GM19240 (cell line): ENCODE data around the gene NHLRC4.

ENCODE experiments used
- DNase-seq: peaks from one replicate; pipeline ENCODE4 v3.0.0; 2011; ENCODE audit warnings: low spot score; ENCODE audit not compliant: insufficient read length

NHLRC4 gene, protein sequence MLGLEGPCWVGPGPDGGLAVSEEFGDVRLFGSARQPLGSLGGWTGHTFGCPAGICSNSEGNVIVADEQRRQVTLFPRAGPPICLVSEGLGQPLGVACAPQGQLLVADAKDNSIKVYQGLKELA

DNA sequence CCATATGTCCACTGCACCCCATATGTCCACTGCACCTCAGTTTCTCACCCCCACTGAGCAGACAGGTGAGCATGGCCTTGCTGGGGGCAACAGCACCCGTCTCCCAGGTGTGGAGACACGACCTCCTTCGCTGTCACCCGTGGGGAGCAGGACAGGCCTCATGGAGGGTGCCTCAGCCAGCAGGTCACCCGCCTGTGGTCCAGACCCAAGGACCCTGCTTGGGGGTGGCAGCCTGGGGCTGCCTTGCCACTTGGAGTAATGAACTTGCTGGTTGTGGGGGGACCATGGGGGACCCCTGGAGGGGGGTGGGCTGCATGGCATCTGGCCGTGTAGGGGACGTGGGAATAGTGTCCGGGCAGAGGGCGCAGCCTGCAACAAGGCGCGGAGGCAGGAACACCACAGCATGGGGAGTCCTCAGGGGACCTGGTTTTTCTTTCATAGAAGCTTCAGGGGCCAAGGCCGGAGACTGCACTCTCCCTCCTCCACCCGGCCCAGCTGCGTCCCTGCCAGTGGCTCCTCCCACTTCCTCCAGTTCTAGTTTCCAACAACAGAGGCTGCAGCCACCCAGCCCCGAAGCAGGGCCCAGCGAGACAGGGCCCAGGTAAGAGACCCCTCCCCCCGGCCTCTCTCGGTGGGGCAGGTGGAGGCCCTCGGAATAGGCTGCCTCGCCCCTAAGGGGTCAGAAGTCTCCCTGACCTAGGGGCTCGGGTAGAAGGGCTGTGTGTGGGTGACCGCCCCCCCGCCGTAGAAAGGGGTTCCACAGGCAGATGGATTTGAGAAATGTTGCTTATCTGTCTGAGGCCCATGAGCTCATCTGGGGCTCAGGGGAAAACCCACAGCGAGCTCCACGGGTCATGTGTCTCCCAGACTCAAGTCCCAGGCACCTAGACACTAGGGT is at the start of gene NHLRC4:
Gene NHLRC4, plus strand, starts transcription at position 531 of the 898 bp plus-strand sequence. CDS start 1,043 bp downstream, outside the sequence.
- peak; percentile 99 for DNase-seq

DNA sequence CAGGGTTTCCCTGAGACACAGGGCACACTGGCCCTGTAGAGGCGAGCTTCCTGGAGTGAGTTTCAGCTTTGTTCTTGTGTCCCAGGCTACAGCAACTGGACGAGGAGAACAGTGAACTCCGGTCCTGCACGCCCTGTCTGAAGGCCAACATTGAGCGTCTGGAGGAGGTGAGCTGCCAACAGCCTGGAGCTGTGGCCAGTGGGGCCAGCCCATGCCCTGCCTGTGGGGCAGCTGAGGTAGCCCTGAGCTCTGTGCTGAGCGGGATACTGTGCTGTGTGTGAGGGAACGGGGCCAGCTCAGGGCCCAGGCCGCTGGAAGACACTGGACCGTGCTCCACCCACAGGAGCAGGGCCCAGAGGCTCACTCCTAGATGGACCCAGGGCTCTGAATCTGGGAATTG is 47.9 kb upstream of the NHLRC4 start:
- DNase-seq = no peak

DNA sequence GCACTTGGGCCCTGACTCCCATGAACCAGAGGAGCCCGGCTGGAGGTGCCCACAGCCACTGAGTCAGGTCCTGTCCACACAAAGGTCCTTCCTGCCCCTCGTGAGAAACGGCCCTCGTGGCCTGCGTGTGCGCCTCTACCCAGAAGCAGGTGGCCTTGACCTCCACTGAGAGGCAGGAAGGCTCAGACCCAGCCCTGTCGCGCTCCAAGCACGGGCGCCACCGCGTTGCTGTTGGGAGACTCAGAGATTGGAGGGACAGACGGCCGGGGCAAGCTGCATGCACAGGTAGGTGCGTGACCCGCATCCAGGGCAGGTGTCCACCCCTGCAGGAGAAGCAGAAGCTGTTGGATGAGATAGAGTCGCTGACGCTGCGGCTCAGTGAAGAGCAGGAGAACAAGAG is 47.4 kb upstream of the NHLRC4 start:
- DNase-seq = no peak

DNA sequence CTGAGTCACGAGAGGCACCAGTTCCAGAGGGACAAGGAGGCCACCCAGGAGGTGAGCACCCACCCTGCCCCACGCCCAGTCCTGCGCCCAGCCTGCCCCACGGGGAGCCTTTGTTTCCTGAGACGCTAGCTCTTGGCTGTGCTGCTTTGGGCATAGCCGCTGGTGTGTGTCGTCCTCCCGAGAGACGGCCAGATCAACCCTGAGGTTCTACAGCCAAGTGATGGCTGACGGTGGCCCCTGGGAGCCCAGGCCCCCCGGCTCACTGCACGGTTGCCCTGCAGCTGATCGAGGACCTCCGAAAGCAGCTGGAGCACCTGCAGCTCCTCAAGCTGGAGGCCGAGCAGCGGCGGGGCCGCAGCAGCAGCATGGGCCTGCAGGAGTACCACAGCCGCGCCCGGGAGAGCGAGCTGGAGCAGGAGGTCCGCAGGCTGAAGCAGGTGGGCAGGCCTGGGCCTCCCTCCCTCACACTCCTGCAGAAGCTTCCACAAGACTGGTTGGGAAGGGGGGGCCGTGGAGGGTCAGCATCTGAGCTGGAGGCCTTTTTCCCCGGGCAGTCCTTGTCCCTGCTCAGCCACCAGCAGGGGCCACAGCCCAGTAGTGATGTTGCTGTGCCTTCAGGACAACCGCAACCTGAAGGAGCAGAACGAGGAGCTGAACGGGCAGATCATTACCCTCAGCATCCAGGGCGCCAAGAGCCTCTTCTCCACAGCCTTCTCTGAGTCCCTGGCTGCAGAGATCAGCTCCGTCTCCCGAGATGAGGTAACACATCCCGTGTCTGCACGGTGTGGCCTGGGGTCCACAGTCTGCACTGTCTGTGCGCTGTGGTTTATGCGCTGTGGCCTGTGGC is 46.7 kb upstream of the NHLRC4 start:
- no peak for DNase-seq

DNA sequence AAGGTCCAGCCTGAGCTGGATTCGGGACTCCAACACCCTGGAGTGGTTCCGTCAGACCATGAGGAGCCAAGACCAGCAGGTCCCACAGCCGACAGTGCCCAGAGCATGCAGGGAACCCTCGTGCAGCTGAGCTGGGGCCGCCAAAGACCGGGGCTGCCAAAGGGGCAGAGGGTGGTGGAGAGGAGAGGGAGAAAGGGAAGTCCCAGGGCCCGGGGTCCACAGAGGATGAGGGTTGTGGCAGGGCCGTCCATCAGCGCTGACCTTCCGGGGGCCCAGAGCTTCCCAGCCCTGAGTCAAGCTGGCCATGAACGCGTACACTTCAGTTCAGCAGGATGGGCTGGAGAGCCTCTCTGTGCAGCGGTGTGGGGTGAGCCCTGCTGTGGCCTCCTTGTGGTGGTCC is 46.0 kb upstream of the NHLRC4 start:
- no peak for DNase-seq

DNA sequence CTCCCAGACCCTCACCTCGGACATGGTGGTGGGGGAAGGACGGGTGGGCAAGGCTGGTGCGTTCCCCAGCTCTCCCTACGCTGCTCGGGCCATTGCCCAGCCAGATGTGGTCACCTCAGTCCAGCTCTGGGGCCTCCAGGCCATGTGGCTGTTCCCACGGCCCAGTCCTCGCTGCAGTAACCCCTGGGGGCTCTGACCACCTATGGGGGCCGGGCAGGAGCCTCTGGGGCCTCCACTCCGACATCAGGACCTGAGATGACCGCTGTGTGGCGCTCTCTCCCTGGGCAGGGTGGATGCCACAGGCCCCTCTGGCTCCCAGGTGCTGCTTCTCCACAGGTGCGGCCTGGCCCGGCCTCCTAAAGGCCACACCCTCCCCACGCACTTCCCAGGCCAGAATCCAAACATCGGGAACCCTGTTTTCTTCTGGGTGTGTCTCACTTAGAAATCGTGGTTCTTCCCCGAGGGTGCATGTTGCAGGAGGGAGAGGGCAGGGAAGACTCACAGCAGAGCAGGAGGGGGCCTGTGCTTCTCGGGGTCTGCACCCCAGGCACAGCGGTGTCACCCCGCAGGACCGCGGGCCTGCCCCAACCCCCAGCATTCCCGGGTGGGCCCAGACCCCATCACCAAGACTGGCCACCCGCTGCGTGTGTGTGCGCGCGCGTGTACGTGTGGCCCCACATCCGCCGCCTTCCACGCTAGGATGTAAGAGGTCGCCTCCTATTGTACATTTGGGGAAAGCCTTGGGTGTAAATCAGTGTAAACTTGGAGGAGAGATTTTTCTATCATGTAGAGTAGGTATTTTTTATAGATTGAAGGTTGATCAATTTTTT is 45.2 kb upstream of the NHLRC4 start:
- no peak for DNase-seq

DNA sequence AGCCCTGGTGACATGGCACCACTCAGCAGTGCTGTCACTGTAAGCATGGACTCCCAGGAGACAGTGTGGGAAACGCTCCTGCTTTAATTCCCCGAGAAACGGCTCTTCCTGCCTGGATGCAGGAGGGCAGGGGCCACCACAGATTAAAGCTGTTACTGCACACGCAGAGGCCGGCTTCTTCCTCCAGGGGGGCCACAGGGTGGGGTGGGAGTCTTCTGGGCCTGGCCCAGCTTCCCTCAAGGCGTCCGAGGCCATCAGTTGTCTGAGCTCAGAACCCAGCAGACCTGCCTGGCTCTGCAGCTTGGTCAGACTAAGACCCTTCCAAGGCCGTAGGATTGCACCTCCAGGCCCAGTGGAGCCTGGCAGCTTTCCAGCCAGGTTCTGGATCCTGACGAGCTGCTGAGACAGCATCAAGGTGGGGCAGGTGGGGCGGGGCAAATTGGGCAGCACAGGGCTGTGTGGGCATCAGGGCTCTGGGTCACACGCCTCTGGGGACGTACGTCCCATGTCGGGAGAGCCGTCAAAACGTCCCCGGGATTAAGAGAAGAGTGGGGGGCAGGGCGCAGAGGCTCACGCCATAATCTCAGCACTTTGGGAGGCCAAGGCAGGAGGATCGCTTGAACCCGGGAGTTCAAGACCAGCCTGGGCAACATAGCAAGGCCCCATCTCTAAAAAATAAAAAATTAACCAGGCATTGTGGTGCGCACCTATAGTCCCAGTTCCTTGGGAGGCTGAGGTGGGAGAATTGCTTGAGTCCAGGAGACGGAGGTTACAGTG is 44.3 kb upstream of the NHLRC4 start:
- DNase-seq = no peak

DNA sequence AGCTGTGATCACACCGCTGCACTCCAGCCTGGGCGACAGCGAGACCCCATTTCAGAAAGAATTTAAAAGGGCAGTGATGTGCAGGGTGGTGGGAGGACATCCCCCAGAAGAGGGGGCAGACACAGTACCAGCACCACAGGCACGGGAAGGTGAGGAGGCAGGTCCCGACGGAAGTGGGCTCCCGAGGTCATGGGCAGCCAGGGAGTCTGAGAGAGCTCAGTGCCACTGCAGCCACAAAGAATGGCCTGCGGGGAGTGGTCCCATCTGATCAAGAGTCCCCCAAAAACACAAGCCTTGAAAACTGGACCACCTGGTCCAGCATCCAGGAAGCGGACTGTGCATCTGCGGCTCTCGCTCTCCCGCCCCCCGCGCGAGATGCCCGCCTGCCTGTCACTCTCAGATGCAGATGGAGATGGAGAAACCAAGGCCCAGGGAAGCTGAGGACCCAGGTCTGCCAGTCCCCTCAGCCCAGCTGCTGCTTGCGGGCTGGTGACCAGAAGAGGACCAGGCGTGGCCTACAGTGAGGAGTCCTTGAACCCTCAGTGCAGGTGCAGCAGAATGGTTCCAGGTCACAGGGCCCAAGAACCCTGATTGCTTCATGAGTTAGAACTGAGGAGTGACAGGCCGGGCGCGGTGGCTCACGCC is 43.6 kb upstream of the NHLRC4 start:
- DNase-seq = no peak

DNA sequence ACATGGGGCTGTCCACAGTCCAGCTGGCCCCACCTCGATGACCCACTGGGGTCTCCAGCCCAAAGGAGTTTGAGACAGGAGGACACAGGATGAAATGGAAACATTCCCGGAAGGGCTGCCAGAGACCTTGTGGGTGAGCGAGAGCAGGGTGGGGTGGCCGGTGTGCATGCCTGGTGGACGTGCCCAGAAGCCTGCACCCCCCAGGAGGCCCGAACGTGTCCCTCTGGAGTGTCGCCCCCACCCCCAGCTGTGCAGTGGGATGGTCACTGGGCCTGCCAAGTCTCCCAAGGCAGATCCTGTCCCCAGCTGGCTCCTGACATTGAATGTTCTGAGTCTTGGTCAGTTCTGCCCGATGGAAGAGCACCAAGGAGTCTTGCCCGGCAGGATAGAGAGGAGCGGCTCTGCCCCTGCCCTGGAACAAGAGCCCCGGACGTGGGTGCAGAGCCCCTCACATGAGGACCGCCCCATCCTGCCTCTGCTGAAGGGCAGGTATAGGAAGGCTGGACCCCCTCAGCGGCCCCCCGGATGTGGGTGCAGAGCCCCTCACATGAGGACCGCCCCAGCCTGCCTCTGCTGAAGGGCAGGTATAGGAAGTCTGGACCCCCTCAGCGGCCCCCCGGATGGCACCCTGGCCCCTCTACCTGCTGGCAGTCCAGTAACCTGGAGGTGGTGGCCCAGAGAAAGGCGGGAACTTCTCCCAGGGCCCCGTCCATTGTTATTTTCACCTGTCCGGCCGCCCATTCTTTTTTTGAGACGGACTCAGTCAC is 42.3 kb upstream of the NHLRC4 start:
- no peak for DNase-seq

DNA sequence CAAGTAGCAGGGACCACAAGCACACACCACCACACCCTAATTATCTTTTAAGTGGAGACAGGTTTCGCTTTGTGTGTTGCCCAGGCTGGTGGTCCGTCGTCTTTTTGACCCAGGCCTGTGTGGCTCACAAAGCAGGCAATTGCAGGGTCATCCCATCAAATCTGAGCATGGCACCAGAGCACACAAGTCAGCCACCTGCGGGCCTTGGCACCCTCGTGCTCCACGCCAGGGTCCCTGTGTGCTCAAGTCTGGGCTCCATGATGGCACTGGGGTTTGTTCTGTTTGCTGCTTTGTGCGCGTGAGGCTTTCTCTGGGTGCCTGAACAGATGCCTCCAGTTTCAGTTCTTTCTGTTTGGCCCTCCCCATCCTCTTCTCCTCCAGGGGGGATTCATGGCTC is 41.7 kb upstream of the NHLRC4 start:
- DNase-seq = no peak

DNA sequence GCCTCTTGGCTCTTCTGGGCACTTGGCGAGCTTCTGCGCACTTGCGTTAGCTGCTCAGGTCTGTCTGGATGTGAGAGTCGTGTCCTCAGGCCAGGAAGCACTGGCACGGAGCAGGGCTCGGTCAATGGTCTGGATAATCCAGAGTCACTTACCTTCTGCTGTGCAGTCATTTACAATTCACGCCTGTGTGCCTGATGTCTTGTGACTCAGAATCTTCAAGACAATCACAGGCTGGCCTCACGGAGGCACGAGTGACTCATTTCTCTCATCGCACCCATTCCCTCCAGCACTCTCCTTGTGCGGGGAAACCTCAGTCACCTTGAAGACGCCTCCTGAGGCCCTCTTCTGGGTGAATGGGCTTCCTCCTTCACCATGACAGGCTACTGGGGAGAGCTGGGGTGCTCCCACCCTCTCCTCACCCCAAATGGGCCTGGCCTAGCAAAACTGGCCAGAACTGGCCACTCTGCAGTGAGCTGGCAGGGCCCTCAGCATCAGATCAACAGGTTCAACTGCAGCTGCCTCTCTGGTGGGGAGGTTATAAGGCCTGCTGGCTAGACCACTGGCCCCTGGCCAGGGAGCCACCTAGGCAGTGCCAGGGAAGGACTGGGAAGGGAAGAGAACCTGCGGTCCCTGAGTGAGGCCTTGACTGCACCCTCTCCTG is 41.2 kb upstream of the NHLRC4 start:
- peak; percentile 54 for DNase-seq

DNA sequence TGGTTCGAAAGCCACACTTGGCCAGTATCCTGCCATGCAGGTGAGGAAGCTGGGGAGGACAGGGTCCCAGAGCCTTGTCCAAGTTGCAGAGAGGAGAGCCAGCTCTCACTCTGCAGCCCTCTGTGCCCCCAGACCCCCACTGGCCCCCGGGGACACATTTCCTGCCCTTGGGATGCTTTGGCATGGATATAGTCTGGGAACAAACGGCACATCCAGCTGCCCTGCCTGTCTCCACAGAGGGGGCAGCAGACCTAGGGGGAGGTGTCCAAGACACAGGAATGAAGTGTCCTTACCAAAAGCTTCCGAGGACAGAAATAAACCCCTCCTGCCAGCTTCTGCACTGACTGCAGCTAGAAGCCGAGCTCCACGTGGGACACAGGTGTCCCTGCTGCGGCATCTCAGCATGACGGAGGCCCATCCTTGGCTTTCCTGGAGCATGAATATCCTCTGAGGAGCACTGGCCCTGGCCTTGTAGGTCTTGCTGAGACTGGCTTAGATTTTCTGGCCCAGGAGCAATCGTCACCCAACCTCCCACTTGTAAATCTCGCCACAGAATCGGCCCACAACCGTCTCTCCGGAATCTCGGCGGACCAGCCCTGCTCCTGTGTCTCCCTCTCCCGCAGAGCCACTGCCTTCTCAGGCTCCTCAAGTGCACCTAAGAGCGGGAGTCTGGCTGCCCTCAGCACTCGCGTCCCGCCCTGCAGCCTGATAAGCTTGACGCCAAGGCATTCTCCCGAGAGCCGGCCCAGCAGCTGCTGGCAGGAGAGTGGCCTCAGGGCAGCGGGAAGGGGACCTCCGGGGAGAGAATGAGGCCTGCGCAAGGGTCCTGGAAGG is 40.4 kb upstream of the NHLRC4 start:
- DNase-seq = no peak

DNA sequence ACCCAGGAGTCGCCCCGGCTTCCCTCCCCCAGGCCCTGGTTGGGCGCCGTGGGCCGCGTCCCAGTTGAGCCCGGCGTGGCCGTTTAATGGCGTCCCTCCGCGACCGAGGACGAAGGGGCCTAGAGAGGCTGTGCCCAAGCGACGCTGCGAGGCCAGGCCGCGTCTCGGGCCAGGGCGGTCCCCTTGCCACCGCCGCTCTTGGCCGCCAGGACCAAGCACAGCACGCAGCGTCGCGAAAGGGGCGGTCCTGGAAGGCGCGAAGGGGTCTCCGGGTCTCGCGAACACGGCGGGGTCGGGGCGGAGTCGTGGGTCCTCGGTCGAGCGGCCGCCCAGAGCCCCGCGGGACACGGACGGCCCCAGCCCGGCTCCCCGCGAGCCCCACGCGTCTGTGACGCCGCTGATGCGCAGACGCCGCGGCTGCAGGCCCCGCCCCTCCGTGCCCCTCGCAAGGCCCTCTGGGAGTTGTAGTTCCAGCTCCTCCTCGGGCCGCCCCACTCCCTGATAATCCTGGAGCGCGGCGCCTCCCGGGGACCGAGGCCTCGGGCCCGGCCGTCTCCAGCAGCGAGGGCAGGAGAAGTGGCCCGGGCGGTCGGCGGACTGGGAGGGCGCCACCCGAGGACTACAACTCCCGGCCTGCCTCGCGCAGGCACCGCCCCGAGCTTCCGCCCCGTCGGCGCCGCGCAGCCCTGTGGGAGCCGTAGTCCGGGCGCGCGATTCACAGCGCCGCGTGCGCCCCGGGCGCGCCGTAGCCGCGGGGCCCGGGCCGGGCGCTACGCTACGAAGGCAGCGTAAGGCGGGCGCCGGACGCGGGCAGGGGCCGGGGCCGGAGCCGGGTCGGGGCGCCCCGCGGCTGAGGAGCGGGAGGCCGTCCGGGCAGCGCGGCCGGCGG is 39.5 kb upstream of the NHLRC4 start, which contains the start of gene CAPN15:
Gene CAPN15, plus strand, starts transcription at position 698 of the 889 bp plus-strand sequence. CDS start 19,127 bp downstream, outside the sequence.
- peak; percentile 77 for DNase-seq

DNA sequence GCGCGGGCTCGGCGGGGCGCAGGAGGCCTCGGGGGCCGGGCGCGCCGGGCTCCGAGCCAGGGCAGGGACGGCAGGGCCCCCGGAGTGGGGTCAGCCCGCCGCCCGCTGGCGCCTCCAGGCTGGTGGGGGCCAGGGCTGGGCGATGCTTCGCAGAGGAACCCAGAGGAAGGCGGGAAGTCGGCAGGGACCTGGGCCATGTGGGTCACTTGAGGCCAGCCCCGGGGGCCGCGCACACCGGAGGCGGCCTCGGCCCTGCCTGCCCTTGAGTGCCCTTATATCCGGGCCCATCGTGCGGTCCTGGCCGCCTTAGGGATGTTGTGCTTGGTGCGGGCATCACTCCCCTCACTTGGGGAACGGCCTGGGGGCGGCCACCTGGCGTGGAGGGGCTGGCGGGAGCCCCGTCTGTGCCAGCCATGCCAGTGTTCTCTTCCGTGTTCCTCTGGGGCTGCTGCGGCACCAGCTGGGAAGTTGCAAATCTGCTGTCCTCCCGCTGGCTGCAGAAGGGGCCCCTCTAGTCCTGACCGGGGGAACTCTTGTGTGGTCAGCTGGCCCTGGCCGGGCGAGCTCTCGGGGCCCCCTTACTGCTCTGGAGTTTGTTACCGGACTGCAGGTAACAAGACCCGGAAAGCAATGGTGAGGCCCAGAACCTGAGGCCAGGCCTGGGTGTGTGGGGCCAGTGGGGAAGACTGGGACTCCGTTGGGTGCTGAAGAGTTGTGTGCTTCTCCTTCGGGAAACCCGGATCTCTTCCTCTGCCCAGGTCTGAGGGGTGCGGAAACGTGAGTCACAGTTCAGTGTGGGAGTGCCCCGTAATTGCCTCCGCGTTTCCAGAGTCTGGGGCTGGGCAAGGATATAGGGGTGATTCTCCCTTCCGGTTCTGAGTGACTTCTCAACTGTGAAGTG is 38.4 kb upstream of the NHLRC4 start:
- no peak for DNase-seq

DNA sequence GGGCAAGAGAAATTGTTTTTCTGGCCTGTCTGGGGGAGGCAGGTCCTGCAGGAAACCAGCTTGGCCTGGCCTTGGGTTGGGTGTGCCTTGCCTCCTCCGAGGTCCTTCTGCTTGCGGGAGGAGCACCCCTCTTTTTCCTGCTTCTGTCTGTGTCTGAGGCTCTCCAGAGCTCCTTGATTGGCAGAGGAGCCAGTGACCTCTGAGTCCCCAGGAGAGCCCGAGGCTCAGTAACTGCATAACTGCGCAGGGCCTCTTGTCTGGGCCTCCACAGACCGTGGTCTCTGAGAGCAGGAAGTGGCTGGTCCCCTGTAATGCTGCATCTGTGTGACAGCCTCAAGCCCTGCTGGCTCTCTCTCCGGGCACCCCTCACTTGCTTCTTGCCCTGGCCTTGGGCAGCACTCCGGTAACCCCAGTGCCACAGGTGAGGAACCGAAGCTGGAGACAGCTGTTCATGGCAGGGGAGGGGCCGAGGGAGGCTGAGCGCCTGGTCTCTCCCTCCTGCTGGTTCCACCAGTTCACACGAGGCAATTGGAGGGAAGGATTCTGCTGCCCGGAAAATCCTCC is 37.7 kb upstream of the NHLRC4 start:
- DNase-seq = no peak
